ENCODE results near the gene NAALADL1. TPM values are rescaled to one million over a fixed set of nuclear protein-coding genes. Genes with fewer than 3 reads are reported as not detected.

Gene NAALADL1
- total RNA-seq, 2 experiments from 2014 or later: 2.7 to 3.9 TPM

GRCh38 chr11:65003282-65003681, 55.1 kb downstream of the NAALADL1 start:
- DNase-seq (ENCODE audit: low spot score): no peak
- no TSS peak for BruUV-seq (replicated peaks)
- no peaks in the 10 kb centered on the region for H3K9me3 ChIP-seq (ENCODE audit: low read length)
- CTCF ChIA-PET (ENCODE audit: unreplicated experiment): interaction anchor here (1.3 kb wide), 1 partner anchor 9 kb away, joined by 4 read pairs; no protein-coding TSS in a partner anchor
- H3K4me3 ChIP-seq (ENCODE audit: low read depth, low read length, poor library complexity, severe bottlenecking): no peak overlapping the region
- POLR2A ChIA-PET: interaction anchor here (2.1 kb wide), 1 partner anchor 9 kb away, joined by 13 read pairs; no protein-coding TSS in a partner anchor
- intact Hi-C loops (cut with micrococcal nuclease; ENCODE audit: unreplicated experiment): no loop called here
- H4K20me1 ChIP-seq (ENCODE audit: insufficient read depth, low read length): no peaks in the 10 kb centered on the region
- no peak overlapping the region for H2AFZ ChIP-seq (ENCODE audit: low read length)
- H3K4me2 ChIP-seq (ENCODE audit: low read length): no peak overlapping the region
- no peaks in the 10 kb centered on the region for H3K36me3 ChIP-seq (ENCODE audit: insufficient read depth, low read length)
- no peaks in the 10 kb centered on the region for H3K9me2 ChIP-seq (ENCODE audit: insufficient read depth, low read length)
- H3K79me2 ChIP-seq (ENCODE audit: insufficient read depth, low read depth, low read length): no peaks in the 10 kb centered on the region
- peaks cover 10% of the 10 kb centered on the region for H3K4me1 ChIP-seq (ENCODE audit: insufficient read depth, low read length, poor library complexity, severe bottlenecking)
- no peak overlapping the region for H3K27ac ChIP-seq (ENCODE audit: low read depth, low read length, poor library complexity, severe bottlenecking)
- TF ChIP-seq EZH2phosphoT487 (IDR thresholded peaks at IDR 0.05; ENCODE audit: borderline replicate concordance, low read depth, low read length) (no peak), CTCF (conservative IDR thresholded peaks at IDR 0.05; ENCODE audit: low read length) (no peak)

- ChIA-PET POLR2A (interaction anchor here (2.1 kb wide), 1 partner anchor 10 kb away, joined by 13 read pairs; no protein-coding TSS in a partner anchor), CTCF (ENCODE audit: unreplicated experiment) (interaction anchor here (1.3 kb wide), 1 partner anchor 10 kb away, joined by 4 read pairs; no protein-coding TSS in a partner anchor)
- DNase-seq (ENCODE audit: low spot score): no peak
- no peak overlapping the region for H3K4me3 ChIP-seq (ENCODE audit: low read depth, low read length, poor library complexity, severe bottlenecking)
- H2AFZ ChIP-seq (ENCODE audit: low read length): no peak overlapping the region
- intact Hi-C loops (cut with micrococcal nuclease; ENCODE audit: unreplicated experiment): no loop called here
- H3K36me3 ChIP-seq (ENCODE audit: insufficient read depth, low read length): no peaks in the 10 kb centered on the region
- H3K9me3 ChIP-seq (ENCODE audit: low read length): no peaks in the 10 kb centered on the region
- no peaks in the 10 kb centered on the region for H4K20me1 ChIP-seq (ENCODE audit: insufficient read depth, low read length)
- BruUV-seq (replicated peaks): no TSS peak
- no peak overlapping the region for H3K4me2 ChIP-seq (ENCODE audit: low read length)
- TF ChIP-seq EZH2phosphoT487 (IDR thresholded peaks at IDR 0.05; ENCODE audit: borderline replicate concordance, low read depth, low read length) (no peak), CTCF (conservative IDR thresholded peaks at IDR 0.05; ENCODE audit: low read length) (no peak)
- no peaks in the 10 kb centered on the region for H3K9me2 ChIP-seq (ENCODE audit: insufficient read depth, low read length)
- peaks cover 14% of the 10 kb centered on the region for H3K4me1 ChIP-seq (ENCODE audit: insufficient read depth, low read length, poor library complexity, severe bottlenecking)
- H3K79me2 ChIP-seq (ENCODE audit: insufficient read depth, low read depth, low read length): no peaks in the 10 kb centered on the region
- H3K27ac ChIP-seq (ENCODE audit: low read depth, low read length, poor library complexity, severe bottlenecking): no peak overlapping the region
Observed at GRCh38 chr11:65002706-65003105, 55.6 kb downstream of the NAALADL1 start.

DNA sequence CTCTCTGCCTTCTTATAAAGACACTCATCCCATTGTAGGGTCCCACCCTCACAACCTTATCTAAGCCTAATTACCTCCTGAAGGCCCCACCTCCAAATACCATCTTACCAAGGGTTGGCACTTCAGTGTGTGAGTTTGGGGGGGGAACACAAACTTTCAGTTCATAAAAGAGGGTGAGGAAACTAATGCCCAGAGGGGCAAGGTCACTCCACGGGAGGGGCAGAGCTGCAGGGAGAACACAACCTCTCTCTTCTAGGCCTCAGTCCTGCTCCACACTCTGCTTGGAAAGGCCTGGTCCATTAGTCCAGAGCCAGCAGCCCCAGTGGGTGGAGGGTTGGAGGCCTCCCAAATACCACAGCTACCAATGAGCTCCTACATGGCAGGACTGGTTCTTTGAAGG, 58.9 kb downstream of the NAALADL1 start:
- DNase-seq (ENCODE audit: low spot score): no peak
- CTCF ChIA-PET (ENCODE audit: unreplicated experiment): no interaction called here
- POLR2A ChIA-PET: interaction anchor here (1.2 kb wide), 1 partner anchor 27 kb away, joined by 3 read pairs; no protein-coding TSS in a partner anchor
- Histone ChIP-seq H3K4me1 (ENCODE audit: insufficient read depth, low read length, poor library complexity, severe bottlenecking) (peaks cover 30% of the 10 kb centered on the region), H3K9me3 (ENCODE audit: low read length) (no peaks in the 10 kb centered on the region), H3K27ac (ENCODE audit: low read depth, low read length, poor library complexity, severe bottlenecking) (no peak overlapping the region), H3K9me2 (ENCODE audit: insufficient read depth, low read length) (no peaks in the 10 kb centered on the region), H3K4me3 (ENCODE audit: low read depth, low read length, poor library complexity, severe bottlenecking) (no peak overlapping the region), H2AFZ (ENCODE audit: low read length) (no peak overlapping the region), H3K36me3 (ENCODE audit: insufficient read depth, low read length) (no peaks in the 10 kb centered on the region), H4K20me1 (ENCODE audit: insufficient read depth, low read length) (no peaks in the 10 kb centered on the region), H3K4me2 (ENCODE audit: low read length) (no peak overlapping the region), H3K79me2 (ENCODE audit: insufficient read depth, low read depth, low read length) (no peaks in the 10 kb centered on the region)
- intact Hi-C loops (cut with micrococcal nuclease; ENCODE audit: unreplicated experiment): no loop called here
- no TSS peak for BruUV-seq (replicated peaks)
- TF ChIP-seq EZH2phosphoT487 (IDR thresholded peaks at IDR 0.05; ENCODE audit: borderline replicate concordance, low read depth, low read length): no peak
